Measurements from ENCODE around the gene TMPRSS2.

GRCh38 chr21:41429925-41430491, 78.0 kb downstream of the TMPRSS2 start:
- no peak for TF ChIP-seq CTCF (IDR thresholded peaks at IDR 0.05; ENCODE audit: low read length)
- no peak for TF ChIP-seq EZH2 (IDR thresholded peaks at IDR 0.05; ENCODE audit: borderline replicate concordance, low read length)
